HL-60/S4 treated with phorbol 12-myristate 13-acetate at 8.2 ng/mL for 4 days and 3 days (cell line): ENCODE results near the gene PKM.
"Not testable (repeated sequence)": the region's sequence is repeated elsewhere in the genome, so short reads cannot be mapped to it uniquely, and the experiment has no call there.

Experiments used
- in situ Hi-C: fragments of 300-500 bp; cut with MboI; formaldehyde crosslinking; loops from 2 replicates; pipeline ENCODE4 v1.15.0; 2022; ENCODE audit warnings: low sequenced_read_pairs

PKM gene

GRCh38 chr15:72179950-72180581, 50.9 kb downstream of the PKM start:
- in situ Hi-C loops: no loop called here

- in situ Hi-C loops: no loop called here
These were observed 51.9 kb downstream of the PKM start for GRCh38 chr15:72178976-72179585.

GRCh38 chr15:72176743-72177142, 54.2 kb downstream of the PKM start:
- in situ Hi-C loops: no loop called here

- in situ Hi-C loops: no loop called here
These were observed 54.8 kb downstream of the PKM start for GRCh38 chr15:72176159-72176558.

- in situ Hi-C loops: no loop called here
These were observed 55.6 kb downstream of the PKM start for GRCh38 chr15:72175186-72176044.

GRCh38 chr15:72174551-72175165, 56.3 kb downstream of the PKM start:
- in situ Hi-C loops: no loop called here

- in situ Hi-C loops: no loop called here
These were observed 57.0 kb downstream of the PKM start for GRCh38 chr15:72173864-72174550.

- in situ Hi-C loops: no loop called here
These were observed 57.6 kb downstream of the PKM start for GRCh38 chr15:72173401-72173800.

GRCh38 chr15:72172796-72173195, 58.2 kb downstream of the PKM start:
- in situ Hi-C loops: no loop called here

- in situ Hi-C loops: not testable (repeated sequence)
These were observed 59.0 kb downstream of the PKM start for GRCh38 chr15:72171978-72172377.

- in situ Hi-C loops: no loop called here
These were observed 60.3 kb downstream of the PKM start for GRCh38 chr15:72170691-72171090.

- in situ Hi-C loops: no loop called here
These were observed 60.9 kb downstream of the PKM start for GRCh38 chr15:72169921-72170611.

- in situ Hi-C loops: no loop called here
These were observed 61.6 kb downstream of the PKM start for GRCh38 chr15:72169236-72169920.

GRCh38 chr15:72168808-72169190, 62.2 kb downstream of the PKM start:
- in situ Hi-C loops: no loop called here

GRCh38 chr15:72168131-72168807, 62.7 kb downstream of the PKM start:
- in situ Hi-C loops: no loop called here

GRCh38 chr15:72167445-72167844, 63.5 kb downstream of the PKM start:
- in situ Hi-C loops: no loop called here

- in situ Hi-C loops: no loop called here
These were observed 64.1 kb downstream of the PKM start for GRCh38 chr15:72166716-72167417.

GRCh38 chr15:72163719-72164118, 67.3 kb downstream of the PKM start:
- in situ Hi-C loops: no loop called here

GRCh38 chr15:72162569-72162968, 68.4 kb downstream of the PKM start:
- in situ Hi-C loops: no loop called here
